Measurements from ENCODE around the gene GUCA2A. TPM values are rescaled to one million over a fixed set of nuclear protein-coding genes. Genes with fewer than 3 reads are reported as not detected.

GUCA2A gene
- total and polyA plus RNA-seq, 8 donors = 0.55 to 3.4 (median 1.1) TPM; not detected in 1

DNA sequence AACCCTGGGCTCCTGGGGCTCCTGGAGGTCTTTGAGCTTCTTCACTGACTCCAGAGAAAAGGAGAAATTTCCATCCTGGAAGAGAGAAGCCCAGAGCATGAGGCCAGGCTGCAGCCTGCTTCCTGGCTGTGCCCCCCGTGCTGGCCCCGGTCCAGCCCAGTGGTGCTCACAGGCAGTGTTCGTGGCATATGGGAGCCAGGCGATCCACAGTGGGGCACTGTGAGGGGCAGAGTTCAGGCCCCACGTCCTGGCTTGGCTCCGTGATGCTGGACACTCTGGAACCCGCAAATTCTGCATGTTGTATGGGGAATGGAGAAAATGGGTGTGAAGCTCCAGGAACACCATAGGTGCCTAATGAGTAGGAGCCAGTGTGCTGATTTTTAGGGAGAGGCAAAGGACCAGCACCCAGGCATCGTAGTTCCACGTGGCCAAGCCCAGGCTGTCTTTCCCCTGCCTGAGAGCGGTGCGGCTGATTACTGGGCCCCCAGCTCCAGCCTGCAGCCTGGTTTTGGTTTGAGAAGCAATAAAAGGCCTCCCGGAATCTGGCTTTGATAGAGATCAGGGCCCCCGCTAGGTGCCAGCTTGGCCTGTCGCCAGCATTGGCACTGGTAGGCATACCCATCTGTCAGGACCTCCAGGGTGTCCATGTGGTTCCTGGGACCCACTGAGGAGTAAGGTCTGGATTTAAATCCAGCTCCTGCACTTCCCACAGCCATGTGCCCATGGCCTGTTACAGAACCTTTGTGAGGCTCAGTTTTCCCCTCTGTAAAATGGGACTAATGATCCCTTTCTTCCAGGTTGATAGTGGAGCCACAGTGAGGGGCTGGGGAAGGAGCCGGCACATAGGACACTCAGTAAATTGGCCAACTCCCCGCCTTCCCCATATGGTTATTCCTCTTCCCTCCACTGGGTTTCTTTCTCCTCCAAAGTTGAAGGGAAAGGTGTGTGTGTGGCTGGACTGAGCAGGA is 725 bp downstream of the GUCA2A start:
- ATAC-seq = no peak
- Histone ChIP-seq H3K36me3 (no peaks in the 10 kb centered on the region), H3K4me3 (no peak overlapping the region), H3K27ac (no peak overlapping the region), H3K4me1 (no peaks in the 10 kb centered on the region), H3K9me3 (no peaks in the 10 kb centered on the region), H3K27me3 (no peaks in the 10 kb centered on the region)
- TF ChIP-seq, protein P1, sequence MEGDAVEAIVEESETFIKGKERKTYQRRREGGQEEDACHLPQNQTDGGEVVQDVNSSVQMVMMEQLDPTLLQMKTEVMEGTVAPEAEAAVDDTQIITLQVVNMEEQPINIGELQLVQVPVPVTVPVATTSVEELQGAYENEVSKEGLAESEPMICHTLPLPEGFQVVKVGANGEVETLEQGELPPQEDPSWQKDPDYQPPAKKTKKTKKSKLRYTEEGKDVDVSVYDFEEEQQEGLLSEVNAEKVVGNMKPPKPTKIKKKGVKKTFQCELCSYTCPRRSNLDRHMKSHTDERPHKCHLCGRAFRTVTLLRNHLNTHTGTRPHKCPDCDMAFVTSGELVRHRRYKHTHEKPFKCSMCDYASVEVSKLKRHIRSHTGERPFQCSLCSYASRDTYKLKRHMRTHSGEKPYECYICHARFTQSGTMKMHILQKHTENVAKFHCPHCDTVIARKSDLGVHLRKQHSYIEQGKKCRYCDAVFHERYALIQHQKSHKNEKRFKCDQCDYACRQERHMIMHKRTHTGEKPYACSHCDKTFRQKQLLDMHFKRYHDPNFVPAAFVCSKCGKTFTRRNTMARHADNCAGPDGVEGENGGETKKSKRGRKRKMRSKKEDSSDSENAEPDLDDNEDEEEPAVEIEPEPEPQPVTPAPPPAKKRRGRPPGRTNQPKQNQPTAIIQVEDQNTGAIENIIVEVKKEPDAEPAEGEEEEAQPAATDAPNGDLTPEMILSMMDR (IDR thresholded peaks at IDR 0.05) = no peak
- intact Hi-C loops (cut with DNase I) = no loop called here
- DNase-seq = peak in 1 of 6 donors; percentile 54
- FAIRE-seq = no peak
- 72 to 75% methylated on average over 16 of the region's 16 CpGs for WGBS, 2 donors

DNA sequence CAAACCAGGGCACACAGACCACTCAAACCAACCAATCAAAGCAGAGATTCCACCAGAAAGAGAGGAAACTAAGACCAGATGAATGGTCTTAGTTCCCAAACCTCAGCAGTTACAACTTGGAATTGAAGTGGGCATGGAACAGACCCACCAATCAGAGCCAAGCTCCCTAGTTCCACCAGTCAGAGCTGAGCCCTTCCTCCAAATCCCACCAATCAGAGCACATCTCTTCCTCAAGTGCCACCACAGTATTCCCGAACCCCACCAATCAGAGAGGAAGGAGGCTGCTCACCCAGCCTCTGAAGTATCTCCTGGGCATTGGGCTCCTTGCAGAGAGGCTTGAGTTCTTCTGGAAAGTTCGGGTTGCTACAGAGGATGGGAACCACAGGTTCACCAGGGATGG is 1.4 kb downstream of the GUCA2A start:
- no peak for FAIRE-seq
- TF ChIP-seq, protein P1 (IDR thresholded peaks at IDR 0.05) = no peak
- no peak overlapping the region for H3K4me3 ChIP-seq

DNA sequence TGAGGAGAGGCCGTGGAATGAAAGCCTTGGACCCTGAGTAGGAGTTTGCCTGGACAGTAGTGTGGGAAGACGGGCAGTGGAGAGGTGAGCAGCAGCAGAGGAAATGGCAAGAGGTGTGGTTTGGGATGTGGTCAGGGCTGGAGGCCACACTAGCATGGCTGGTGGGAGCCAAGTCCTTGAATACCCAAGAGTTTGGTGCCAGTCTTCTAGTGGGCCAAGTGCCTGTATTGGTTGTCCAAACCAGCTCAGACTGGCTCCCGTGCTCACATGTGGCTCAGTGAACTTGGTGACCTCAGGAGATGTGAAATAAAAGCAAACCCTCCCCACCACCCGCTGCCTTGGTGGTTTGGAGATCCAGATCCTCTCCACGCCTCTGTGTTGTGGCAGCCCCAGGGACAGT is 2.4 kb downstream of the GUCA2A start:
- FAIRE-seq (no peak), DNase-seq (no peak), ATAC-seq (no peak)
- no peaks in the 10 kb centered on the region for H3K9me3 ChIP-seq
- H3K36me3 ChIP-seq = no peaks in the 10 kb centered on the region
- no peaks in the 10 kb centered on the region for H3K4me1 ChIP-seq
- no peak overlapping the region for H3K4me3 ChIP-seq
- no peaks in the 10 kb centered on the region for H3K27me3 ChIP-seq
- TF ChIP-seq, protein P1 (IDR thresholded peaks at IDR 0.05) = no peak
- intact Hi-C loops (cut with DNase I) = no loop called here
- 87 to 90% methylated on average over 5 of the region's 5 CpGs for WGBS, 2 donors
- H3K27ac ChIP-seq = no peak overlapping the region

More for the DNA sequence above, 1.4 kb downstream of the GUCA2A start:
- intact Hi-C loops (cut with DNase I) = no loop called here
- Histone ChIP-seq H3K36me3 (no peaks in the 10 kb centered on the region), H3K9me3 (no peaks in the 10 kb centered on the region), H3K4me1 (no peaks in the 10 kb centered on the region), H3K27ac (no peak overlapping the region), H3K27me3 (no peaks in the 10 kb centered on the region)
- no peak for DNase-seq
- no peak for ATAC-seq
- 83 to 90% methylated on average over 2 of the region's 2 CpGs for WGBS, 2 donors

DNA sequence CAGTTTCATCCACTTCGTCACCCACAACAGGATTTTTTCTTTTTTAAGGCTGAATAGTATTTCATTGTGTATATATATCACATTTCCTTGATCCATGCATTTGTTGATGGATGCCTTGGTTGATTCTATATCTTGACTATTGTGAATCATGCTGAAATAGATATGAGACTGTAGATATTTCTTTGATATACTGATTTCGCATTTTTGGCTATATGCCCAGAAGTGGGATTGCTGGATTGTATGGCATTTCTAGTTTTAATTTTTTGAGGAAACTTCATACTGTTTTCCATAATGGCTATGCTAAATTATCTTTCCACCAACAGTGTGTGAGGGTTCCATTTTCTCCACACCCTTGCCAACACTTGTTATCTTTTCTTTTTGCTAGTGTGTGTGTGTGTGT is 6.4 kb downstream of the GUCA2A start:
- no peak overlapping the region for H3K4me3 ChIP-seq
- WGBS, 2 donors = 52 to 63% methylated on average over 2 of the region's 2 CpGs

More for the DNA sequence above, 6.4 kb downstream of the GUCA2A start:
- H3K9me3 ChIP-seq = no peaks in the 10 kb centered on the region
- H3K36me3 ChIP-seq = no peaks in the 10 kb centered on the region
- no peaks in the 10 kb centered on the region for H3K27me3 ChIP-seq
- no peak for ATAC-seq
- H3K4me1 ChIP-seq = peaks cover 2 to 4% (median 4%) of the 10 kb centered on the region in 3 donors
- H3K27ac ChIP-seq = no peak overlapping the region
- no peak for DNase-seq
- TF ChIP-seq, protein P1 (IDR thresholded peaks at IDR 0.05) = no peak
- intact Hi-C loops (cut with DNase I) = no loop called here
- no peak for FAIRE-seq
